Testis (tissue), 3 donors: ENCODE results near the gene ZNF33B. TPM values are rescaled to one million over a fixed set of nuclear protein-coding genes. Genes with fewer than 3 reads are reported as not detected.

Experiments used
- DNase-seq: peaks from one replicate; pipeline ENCODE4 v3.0.0-alpha.2; 2019
- H3K27ac ChIP-seq, 2 donors: fragments of 200-600 bp; sonication (generic); one replicate each; pipeline ENCODE4 v1.5.1; 2019
- H3K27me3 ChIP-seq: fragments of 200-600 bp; sonication (generic); one replicate; pipeline ENCODE4 v1.5.1; 2019
- H3K36me3 ChIP-seq: fragments of 200-600 bp; sonication (generic); one replicate; pipeline ENCODE4 v1.5.1; 2017; ENCODE audit warnings: low read depth; ENCODE audit errors: missing control alignments
- H3K4me1 ChIP-seq: fragments of 200-600 bp; sonication (generic); one replicate; pipeline ENCODE4 v1.5.1; 2019
- H3K4me3 ChIP-seq, 2 donors: fragments of 200-600 bp; sonication (generic); one replicate each; pipeline ENCODE4 v1.5.1; 2017 to 2019
- H3K9me3 ChIP-seq: fragments of 200-600 bp; sonication (generic); one replicate; pipeline ENCODE4 v1.5.1; 2017
- POLR2A ChIP-seq: fragments of 450-650 bp; IDR thresholded peaks from one replicate; pipeline ENCODE4 v1.6.1; 2017; ENCODE audit warnings: antibody characterized with exemption, mild to moderate bottlenecking, moderate library complexity
- WGBS, 2 donors: methylation state at CpG; one replicate each; pipeline ENCODE4 v1.1.5; 2018; 5-methylcytosine and 5-hydroxymethylcytosine counted together
- intact Hi-C: fragments of 100-400 bp; cut with DNase I; formaldehyde crosslinking; loops from one replicate; pipeline ENCODE4 v1.15.1; 2023; ENCODE audit warnings: low total_unique reads
- polyA plus RNA-seq: library from polyadenylated mRNA; stranded (reverse); fragments of 350-450 nt; fragmentation: Illumina TruSeq; extraction: RNeasy Lipid Tissue Mini Kit (QIAGEN cat#74804); gene quantifications from one replicate; pipeline ENCODE4 v1.2.3, GENCODE V29; 2014; ENCODE audit warnings: low read depth, low replicate concordance; ENCODE audit not compliant: insufficient read depth
- total RNA-seq, 2 donors: library from RNA; depleted of rRNA; stranded (reverse); fragments of >200 nt; gene quantifications; one replicate each; pipeline ENCODE4 v1.2.3, GENCODE V29; 2016
- TF ChIP-seq, protein P1 (sequence below), 3 experiments: fragments of 450-650 bp in 2 of 3; fragments of 200-600 bp in 1 of 3; sonication (generic) in 1 of 3; IDR thresholded peaks; one replicate each; pipeline ENCODE4 v1.5.1; 2016 to 2019; ENCODE audit warnings: antibody characterized with exemption in 3 of 3, mild to moderate bottlenecking in 2 of 3, moderate library complexity in 1 of 3

ZNF33B gene
- total and polyA plus RNA-seq, 3 donors from 2014 or later, result 11.1 to 21.1 (median 17.2) TPM

DNA sequence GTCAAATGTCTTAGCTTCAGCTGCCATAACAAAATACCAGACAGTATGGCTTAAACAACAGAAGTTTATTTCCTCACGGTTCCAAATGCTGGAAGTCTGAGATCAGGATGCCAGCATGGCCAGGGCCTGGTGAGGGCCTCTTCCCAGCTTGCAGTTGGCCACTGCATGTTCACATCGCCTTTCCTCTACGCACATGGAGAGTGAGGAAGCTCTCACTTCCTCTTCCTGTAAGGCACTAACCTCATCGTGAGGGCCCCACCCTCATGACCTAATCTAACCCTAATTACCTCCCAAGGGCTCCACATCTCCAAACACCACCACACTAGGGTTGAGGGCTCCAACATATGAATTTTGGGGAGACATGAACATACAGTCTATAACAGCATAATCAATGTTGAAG lies 14.4 kb downstream of the ZNF33B start:
- intact Hi-C loops, result no loop called here
- Histone ChIP-seq H3K9me3 (no peaks in the 10 kb centered on the region), H3K27me3 (no peaks in the 10 kb centered on the region), H3K27ac (no peak overlapping the region), H3K36me3 (no peaks in the 10 kb centered on the region), H3K4me3 (no peak overlapping the region), H3K4me1 (no peaks in the 10 kb centered on the region)
- WGBS, 2 donors, result 83 to 85% methylated on average over 4 of the region's 4 CpGs
- no peak for DNase-seq
- TF ChIP-seq, protein P1, sequence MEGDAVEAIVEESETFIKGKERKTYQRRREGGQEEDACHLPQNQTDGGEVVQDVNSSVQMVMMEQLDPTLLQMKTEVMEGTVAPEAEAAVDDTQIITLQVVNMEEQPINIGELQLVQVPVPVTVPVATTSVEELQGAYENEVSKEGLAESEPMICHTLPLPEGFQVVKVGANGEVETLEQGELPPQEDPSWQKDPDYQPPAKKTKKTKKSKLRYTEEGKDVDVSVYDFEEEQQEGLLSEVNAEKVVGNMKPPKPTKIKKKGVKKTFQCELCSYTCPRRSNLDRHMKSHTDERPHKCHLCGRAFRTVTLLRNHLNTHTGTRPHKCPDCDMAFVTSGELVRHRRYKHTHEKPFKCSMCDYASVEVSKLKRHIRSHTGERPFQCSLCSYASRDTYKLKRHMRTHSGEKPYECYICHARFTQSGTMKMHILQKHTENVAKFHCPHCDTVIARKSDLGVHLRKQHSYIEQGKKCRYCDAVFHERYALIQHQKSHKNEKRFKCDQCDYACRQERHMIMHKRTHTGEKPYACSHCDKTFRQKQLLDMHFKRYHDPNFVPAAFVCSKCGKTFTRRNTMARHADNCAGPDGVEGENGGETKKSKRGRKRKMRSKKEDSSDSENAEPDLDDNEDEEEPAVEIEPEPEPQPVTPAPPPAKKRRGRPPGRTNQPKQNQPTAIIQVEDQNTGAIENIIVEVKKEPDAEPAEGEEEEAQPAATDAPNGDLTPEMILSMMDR (IDR thresholded peaks at IDR 0.05), result no peak
- no peak for TF ChIP-seq POLR2A

DNA sequence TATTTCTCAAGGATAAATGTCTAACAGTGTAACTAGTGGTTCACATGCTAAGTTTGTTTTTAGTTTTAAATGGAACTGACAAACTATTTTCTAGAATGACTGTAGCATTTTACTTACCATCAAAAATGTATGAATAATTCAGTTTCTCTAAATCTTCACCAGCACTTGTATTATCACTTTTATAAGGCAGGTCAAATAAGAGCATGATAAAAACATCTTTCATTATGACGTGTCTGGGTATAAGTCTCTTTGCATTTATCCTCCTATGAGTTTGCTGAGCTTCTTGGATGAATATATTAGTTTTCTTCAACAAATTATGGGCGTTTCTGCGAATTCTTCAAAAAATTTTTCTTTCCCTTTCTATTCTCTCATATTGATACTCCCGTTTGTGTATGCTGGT lies 19.9 kb downstream of the ZNF33B start:
- no peak for DNase-seq
- TF ChIP-seq, protein P1 (IDR thresholded peaks at IDR 0.05), result no peak
- no peak for TF ChIP-seq POLR2A
- Histone ChIP-seq H3K9me3 (no peaks in the 10 kb centered on the region), H3K4me3 (no peak overlapping the region), H3K27ac (no peak overlapping the region), H3K27me3 (no peaks in the 10 kb centered on the region), H3K4me1 (no peaks in the 10 kb centered on the region), H3K36me3 (no peaks in the 10 kb centered on the region)
- 91 to 94% methylated on average over 4 of the region's 4 CpGs for WGBS, 2 donors
- intact Hi-C loops, result no loop called here

DNA sequence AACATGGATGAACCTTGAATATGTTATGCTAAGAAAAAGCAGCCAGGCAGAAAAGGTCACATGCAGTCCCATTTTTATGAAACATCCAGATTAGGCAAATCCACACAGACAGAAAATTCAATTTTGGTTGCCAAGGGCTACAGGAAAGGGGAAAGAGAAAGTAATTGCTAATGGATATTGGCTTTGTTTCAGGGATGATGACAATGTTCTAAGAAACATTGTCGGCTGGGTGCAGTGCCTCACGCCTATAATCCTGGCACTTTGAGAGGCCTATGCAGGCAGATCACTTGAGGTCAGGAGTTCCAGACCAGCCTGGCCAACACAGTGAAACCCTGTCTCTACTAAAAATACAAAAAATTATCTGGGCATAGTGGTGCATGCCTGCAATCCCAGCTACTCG lies 23.0 kb downstream of the ZNF33B start:
- WGBS, 2 donors, result 57 to 80% methylated on average over 3 of the region's 3 CpGs
- intact Hi-C loops, result no loop called here
- H3K4me3 ChIP-seq, result no peak overlapping the region
- H3K27me3 ChIP-seq, result no peaks in the 10 kb centered on the region
- H3K4me1 ChIP-seq, result no peaks in the 10 kb centered on the region
- no peaks in the 10 kb centered on the region for H3K9me3 ChIP-seq
- no peak for DNase-seq
- no peaks in the 10 kb centered on the region for H3K36me3 ChIP-seq
- TF ChIP-seq POLR2A, result no peak
- TF ChIP-seq, protein P1 (IDR thresholded peaks at IDR 0.05), result no peak
- H3K27ac ChIP-seq, result no peak overlapping the region

DNA sequence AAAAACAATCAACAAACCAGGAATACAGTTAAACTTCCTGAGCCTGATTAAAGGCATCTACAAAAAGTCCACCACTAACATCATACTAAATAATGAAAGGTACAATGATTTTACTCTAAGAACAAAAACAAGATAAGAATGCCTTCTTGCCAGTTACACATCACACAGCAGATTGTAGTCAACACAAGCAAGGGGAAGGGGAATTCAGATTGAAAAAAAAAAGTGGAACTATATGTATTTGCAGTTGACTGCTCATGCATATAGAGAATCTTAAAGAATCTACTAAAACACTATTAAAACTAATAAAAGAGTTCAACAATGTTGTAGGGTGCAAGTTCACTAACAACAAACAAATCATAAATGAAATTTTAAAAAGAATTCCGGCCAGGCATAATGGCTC lies 28.5 kb downstream of the ZNF33B start:
- no peak for DNase-seq
- no peak overlapping the region for H3K27ac ChIP-seq
- intact Hi-C loops, result no loop called here
- H3K4me3 ChIP-seq, result no peak overlapping the region
- TF ChIP-seq, protein P1 (IDR thresholded peaks at IDR 0.05), result no peak
- no peak for TF ChIP-seq POLR2A
- WGBS, 2 donors, result 89 to 90% methylated on average over 1 of the region's 1 CpG
- H3K9me3 ChIP-seq, result no peaks in the 10 kb centered on the region
- no peaks in the 10 kb centered on the region for H3K4me1 ChIP-seq
- H3K36me3 ChIP-seq, result no peaks in the 10 kb centered on the region
- H3K27me3 ChIP-seq, result no peaks in the 10 kb centered on the region

DNA sequence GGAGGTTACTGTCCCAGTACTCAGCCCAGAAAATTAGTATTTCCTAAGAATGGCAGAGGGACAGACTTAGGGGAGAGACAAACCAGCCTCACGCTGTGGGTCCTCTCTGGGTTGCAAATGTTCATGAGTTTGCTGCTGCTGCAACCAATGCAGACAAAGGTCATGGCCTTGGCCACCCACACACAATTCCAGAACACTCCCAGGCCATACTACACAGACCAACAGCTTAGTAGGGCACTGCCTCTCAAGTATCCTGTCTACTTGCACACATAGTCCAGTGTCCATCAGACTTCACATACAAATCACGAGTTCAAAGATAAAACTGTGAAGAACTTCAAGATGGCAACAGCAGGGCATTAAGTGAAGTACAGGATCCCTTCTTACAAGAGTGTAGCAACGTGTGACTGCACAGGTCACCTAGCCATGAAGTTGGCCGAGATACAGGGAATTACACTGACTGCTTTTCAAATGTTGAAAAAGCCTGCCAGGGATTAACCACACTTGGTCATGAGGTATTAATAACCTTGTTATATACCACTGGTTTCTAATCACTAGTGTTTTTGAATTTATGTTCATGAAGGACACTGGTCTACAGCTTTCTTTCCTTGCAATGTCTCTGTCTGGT lies 40.0 kb downstream of the ZNF33B start:
- DNase-seq, result no peak
- H3K4me1 ChIP-seq, result no peaks in the 10 kb centered on the region
- TF ChIP-seq, protein P1 (IDR thresholded peaks at IDR 0.05), result no peak
- TF ChIP-seq POLR2A, result no peak
- 79 to 92% methylated on average over 4 of the region's 4 CpGs for WGBS, 2 donors
- no peak overlapping the region for H3K4me3 ChIP-seq
- H3K9me3 ChIP-seq, result no peaks in the 10 kb centered on the region
- H3K27me3 ChIP-seq, result no peaks in the 10 kb centered on the region
- intact Hi-C loops, result no loop called here
- no peaks in the 10 kb centered on the region for H3K36me3 ChIP-seq
- H3K27ac ChIP-seq, result no peak overlapping the region
